HepG2 (cell line): ENCODE results near the gene MICAL3. TPM values are rescaled to one million over a fixed set of nuclear protein-coding genes. Genes with fewer than 3 reads are reported as not detected.

ENCODE experiments used
- NFYC ChIP-seq: IDR thresholded peaks from 2 replicates; pipeline ENCODE4 v1.6.1; 2016; ENCODE audit warnings: missing genetic modification reagents, missing compliant biosample characterization
- SOX6 ChIP-seq, 2 experiments: fragments of 450-650 bp in 1 of 2; sonication (generic) in 1 of 2; formaldehyde crosslinking in 1 of 2; IDR thresholded peaks; 2 replicates each; pipeline versions ENCODE4 v1.4.0 to v1.6.1; 2017 to 2020; ENCODE audit warnings: antibody characterized with exemption in 1 of 2, mild to moderate bottlenecking in 1 of 2, missing genetic modification reagents in 1 of 2
- ZNF33A ChIP-seq: sonication (generic); formaldehyde crosslinking; IDR thresholded peaks from 2 replicates; pipeline ENCODE4 v1.5.1; 2020; ENCODE audit warnings: missing genetic modification reagents, mild to moderate bottlenecking, moderate library complexity, borderline replicate concordance
- polyA plus RNA-seq, 8 experiments: library from polyadenylated mRNA; depleted of rRNA in 3 of 8; stranded (reverse) in 7 of 8; unstranded in 1 of 8; fragments of >200 nt; fragmentation: Illumina TruSeq in 4 of 8; extraction: Trizol in 4 of 8; gene quantifications; 2 replicates each; pipeline versions ENCODE4 v1.2.1 to v1.2.3, GENCODE V29; 2011 to 2016; ENCODE audit warnings: low read depth in 4 of 8, missing spikeins in 1 of 8, mixed read lengths in 1 of 8; ENCODE audit not compliant: insufficient read depth in 1 of 8
- total RNA-seq, 5 experiments: library from RNA; depleted of rRNA; stranded (reverse); fragments of >200 nt; fragmentation: Illumina TruSeq; extraction: Trizol; gene quantifications; 2 replicates each; pipeline ENCODE4 v1.2.3, GENCODE V29; 2016; ENCODE audit warnings: low read depth in 1 of 5
- TF ChIP-seq, protein P1 (sequence below), 2 experiments: sonication (generic) in 1 of 2; formaldehyde crosslinking in 1 of 2; IDR thresholded peaks; 2 replicates each; pipeline versions ENCODE4 v1.4.0 to v1.6.1; 2016 to 2020; ENCODE audit warnings: borderline replicate concordance in 1 of 2, low read depth in 1 of 2, mild to moderate bottlenecking in 1 of 2, missing genetic modification reagents in 1 of 2
- TF ChIP-seq, protein P2 (sequence below): sonication (generic); formaldehyde crosslinking; IDR thresholded peaks from 2 replicates; pipeline ENCODE4 v1.4.0; 2020; ENCODE audit warnings: missing genetic modification reagents, mild to moderate bottlenecking, borderline replicate concordance

The MICAL3 gene
- total and polyA plus RNA-seq, 2 of the 13 experiments (the other 11 are each of a cell fraction or from before 2014, with no cell fraction given): 5.3 to 12.5 TPM

DNA sequence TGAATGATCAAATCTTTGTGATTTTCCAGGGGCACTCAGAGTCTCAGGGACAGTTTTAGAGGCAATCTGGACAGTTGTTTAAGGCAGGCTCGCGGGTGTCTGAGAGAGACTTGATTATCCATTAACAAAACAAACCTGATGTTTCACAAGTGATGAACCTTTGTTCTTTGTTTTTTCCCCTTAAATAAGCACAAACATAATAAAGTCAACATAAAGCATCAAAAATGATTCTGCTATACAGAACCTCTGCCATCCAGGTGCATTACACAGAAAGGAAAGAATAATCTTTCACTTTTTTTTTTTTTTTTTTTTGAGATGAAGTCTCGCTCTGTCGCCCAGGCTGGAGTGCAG lies 263.2 kb downstream of the MICAL3 start (continued):
- TF ChIP-seq SOX6 (IDR thresholded peaks at IDR 0.05): no peak
- TF ChIP-seq SOX6 (CRISPR knock-in tag; IDR thresholded peaks at IDR 0.05): peak; percentile 83
- TF ChIP-seq, protein P1, sequence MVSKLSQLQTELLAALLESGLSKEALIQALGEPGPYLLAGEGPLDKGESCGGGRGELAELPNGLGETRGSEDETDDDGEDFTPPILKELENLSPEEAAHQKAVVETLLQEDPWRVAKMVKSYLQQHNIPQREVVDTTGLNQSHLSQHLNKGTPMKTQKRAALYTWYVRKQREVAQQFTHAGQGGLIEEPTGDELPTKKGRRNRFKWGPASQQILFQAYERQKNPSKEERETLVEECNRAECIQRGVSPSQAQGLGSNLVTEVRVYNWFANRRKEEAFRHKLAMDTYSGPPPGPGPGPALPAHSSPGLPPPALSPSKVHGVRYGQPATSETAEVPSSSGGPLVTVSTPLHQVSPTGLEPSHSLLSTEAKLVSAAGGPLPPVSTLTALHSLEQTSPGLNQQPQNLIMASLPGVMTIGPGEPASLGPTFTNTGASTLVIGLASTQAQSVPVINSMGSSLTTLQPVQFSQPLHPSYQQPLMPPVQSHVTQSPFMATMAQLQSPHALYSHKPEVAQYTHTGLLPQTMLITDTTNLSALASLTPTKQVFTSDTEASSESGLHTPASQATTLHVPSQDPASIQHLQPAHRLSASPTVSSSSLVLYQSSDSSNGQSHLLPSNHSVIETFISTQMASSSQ (IDR thresholded peaks at IDR 0.05; ENCODE audit: low read depth): peak; percentile 61; the same call in 1 of the 2 replicates
- TF ChIP-seq, protein P1 (CRISPR knock-in tag; IDR thresholded peaks at IDR 0.05; ENCODE audit: borderline replicate concordance): no peak; the same call in 1 of the 2 replicates
- TF ChIP-seq NFYC: no peak
- no peak for TF ChIP-seq ZNF33A (CRISPR knock-in tag)
- TF ChIP-seq, protein P2, sequence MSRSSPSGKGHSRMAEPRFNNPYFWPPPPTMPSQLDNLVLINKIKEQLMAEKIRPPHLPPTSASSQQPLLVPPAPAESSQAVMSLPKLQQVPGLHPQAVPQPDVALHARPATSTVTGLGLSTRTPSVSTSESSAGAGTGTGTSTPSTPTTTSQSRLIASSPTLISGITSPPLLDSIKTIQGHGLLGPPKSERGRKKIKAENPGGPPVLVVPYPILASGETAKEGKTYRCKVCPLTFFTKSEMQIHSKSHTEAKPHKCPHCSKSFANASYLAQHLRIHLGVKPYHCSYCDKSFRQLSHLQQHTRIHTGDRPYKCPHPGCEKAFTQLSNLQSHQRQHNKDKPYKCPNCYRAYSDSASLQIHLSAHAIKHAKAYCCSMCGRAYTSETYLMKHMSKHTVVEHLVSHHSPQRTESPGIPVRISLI (CRISPR knock-in tag): peak; percentile 54; the same call in 1 of the 2 replicates
